NCI-H2227 (cell line): ENCODE measurements around the gene UCK1.

Source experiments
- DNase-seq: peaks from one replicate; lab custom pipeline; 2025; ENCODE audit not compliant: unreplicated experiment; lab: John Stamatoyannopoulos, UW

The UCK1 gene

GRCh38 chr9:131499254-131499767 lies 31.8 kb downstream of the UCK1 start:
- DNase-seq, result no peak

- no peak for DNase-seq
These were observed 34.1 kb downstream of the UCK1 start for GRCh38 chr9:131496844-131497405.

GRCh38 chr9:131495785-131496184 lies 35.3 kb downstream of the UCK1 start:
- DNase-seq, result no peak

GRCh38 chr9:131494296-131494870 lies 36.7 kb downstream of the UCK1 start:
- DNase-seq, result no peak

GRCh38 chr9:131492070-131492469 lies 39.0 kb downstream of the UCK1 start:
- DNase-seq, result no peak

GRCh38 chr9:131491001-131491710 lies 39.9 kb downstream of the UCK1 start:
- DNase-seq, result no peak

GRCh38 chr9:131490514-131490913 lies 40.5 kb downstream of the UCK1 start:
- DNase-seq, result no peak

- DNase-seq, result no peak
These were observed 43.4 kb downstream of the UCK1 start for GRCh38 chr9:131487621-131488031.

- no peak for DNase-seq
These were observed 44.1 kb downstream of the UCK1 start for GRCh38 chr9:131487001-131487400.

GRCh38 chr9:131485728-131486422 lies 45.2 kb downstream of the UCK1 start:
- no peak for DNase-seq

GRCh38 chr9:131485206-131485605 lies 45.9 kb downstream of the UCK1 start:
- DNase-seq, result no peak

- DNase-seq, result no peak
These were observed 46.4 kb downstream of the UCK1 start for GRCh38 chr9:131484560-131485185.

- DNase-seq, result no peak
These were observed 47.0 kb downstream of the UCK1 start for GRCh38 chr9:131484051-131484445.

- DNase-seq, result no peak
These were observed 47.6 kb downstream of the UCK1 start for GRCh38 chr9:131483319-131484050.

- no peak for DNase-seq
These were observed 48.6 kb downstream of the UCK1 start for GRCh38 chr9:131482343-131483006.

- DNase-seq, result no peak
These were observed 49.4 kb downstream of the UCK1 start for GRCh38 chr9:131481441-131482342.

- no peak for DNase-seq
These were observed 50.8 kb downstream of the UCK1 start for GRCh38 chr9:131480258-131480657.

- no peak for DNase-seq
These were observed 52.2 kb downstream of the UCK1 start for GRCh38 chr9:131478911-131479310.

- DNase-seq, result peak; percentile 52
These were observed 52.6 kb downstream of the UCK1 start for GRCh38 chr9:131478421-131478868.
